HL-60 (cell line): ENCODE results near the gene MYLK3.

Source experiments
- CTCF ChIP-seq: IDR thresholded peaks from one replicate; pipeline ENCODE4 v1.5.1; 2011; ENCODE audit warnings: low read length, control low read depth, inconsistent platforms; ENCODE audit not compliant: insufficient read depth
- GABPA ChIP-seq: IDR thresholded peaks from 2 replicates; pipeline ENCODE4 v1.6.1; 2012; ENCODE audit warnings: low read depth
- POLR2AphosphoS5 ChIP-seq: IDR thresholded peaks from 2 replicates; pipeline ENCODE4 v1.6.1; 2012; ENCODE audit warnings: low read depth
- SPI1 ChIP-seq: IDR thresholded peaks from 2 replicates; pipeline ENCODE4 v1.6.1; 2012; ENCODE audit warnings: low read depth, mild to moderate bottlenecking, borderline replicate concordance
- TF ChIP-seq, protein P1 (sequence below): IDR thresholded peaks from 2 replicates; pipeline ENCODE4 v1.6.1; 2012; ENCODE audit warnings: low read depth; ENCODE audit not compliant: insufficient replicate concordance

GRCh38 chr16:46706642-46707041 is 41.5 kb downstream of the MYLK3 start:
- no peak for TF ChIP-seq POLR2AphosphoS5
- no peak for TF ChIP-seq CTCF
- TF ChIP-seq SPI1: no peak
- TF ChIP-seq, protein P1, sequence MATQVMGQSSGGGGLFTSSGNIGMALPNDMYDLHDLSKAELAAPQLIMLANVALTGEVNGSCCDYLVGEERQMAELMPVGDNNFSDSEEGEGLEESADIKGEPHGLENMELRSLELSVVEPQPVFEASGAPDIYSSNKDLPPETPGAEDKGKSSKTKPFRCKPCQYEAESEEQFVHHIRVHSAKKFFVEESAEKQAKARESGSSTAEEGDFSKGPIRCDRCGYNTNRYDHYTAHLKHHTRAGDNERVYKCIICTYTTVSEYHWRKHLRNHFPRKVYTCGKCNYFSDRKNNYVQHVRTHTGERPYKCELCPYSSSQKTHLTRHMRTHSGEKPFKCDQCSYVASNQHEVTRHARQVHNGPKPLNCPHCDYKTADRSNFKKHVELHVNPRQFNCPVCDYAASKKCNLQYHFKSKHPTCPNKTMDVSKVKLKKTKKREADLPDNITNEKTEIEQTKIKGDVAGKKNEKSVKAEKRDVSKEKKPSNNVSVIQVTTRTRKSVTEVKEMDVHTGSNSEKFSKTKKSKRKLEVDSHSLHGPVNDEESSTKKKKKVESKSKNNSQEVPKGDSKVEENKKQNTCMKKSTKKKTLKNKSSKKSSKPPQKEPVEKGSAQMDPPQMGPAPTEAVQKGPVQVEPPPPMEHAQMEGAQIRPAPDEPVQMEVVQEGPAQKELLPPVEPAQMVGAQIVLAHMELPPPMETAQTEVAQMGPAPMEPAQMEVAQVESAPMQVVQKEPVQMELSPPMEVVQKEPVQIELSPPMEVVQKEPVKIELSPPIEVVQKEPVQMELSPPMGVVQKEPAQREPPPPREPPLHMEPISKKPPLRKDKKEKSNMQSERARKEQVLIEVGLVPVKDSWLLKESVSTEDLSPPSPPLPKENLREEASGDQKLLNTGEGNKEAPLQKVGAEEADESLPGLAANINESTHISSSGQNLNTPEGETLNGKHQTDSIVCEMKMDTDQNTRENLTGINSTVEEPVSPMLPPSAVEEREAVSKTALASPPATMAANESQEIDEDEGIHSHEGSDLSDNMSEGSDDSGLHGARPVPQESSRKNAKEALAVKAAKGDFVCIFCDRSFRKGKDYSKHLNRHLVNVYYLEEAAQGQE: no peak
- no peak for TF ChIP-seq GABPA
